IMR-90 (cell line): Measurements from ENCODE around the gene RASSF3. TPM values are rescaled to one million over a fixed set of nuclear protein-coding genes. Genes with fewer than 3 reads are reported as not detected.

ENCODE experiments used
- ATAC-seq: fragments of 200-7000 bp; cut with Tn5 transposase; 2 replicates; pipeline ENCODE4 v1.9.1; 2020; ENCODE audit warnings: low read depth, mild to moderate bottlenecking, moderate library complexity
- BruUV-seq: library from RNA; stranded (reverse); fragments of 400-500 nt; replicated peaks from 2 replicates; lab custom pipeline; 2021; lab: Mats Ljungman, UMichigan
- CTCF ChIA-PET: fragments of 300-600 bp; formaldehyde crosslinking; extraction: SDS; loops from one replicate; lab custom pipeline; 2021; ENCODE audit warnings: antibody characterized with exemption; lab: Yijun Ruan, JAX
- POLR2A ChIA-PET: fragments of 300-600 bp; sonication (Branson Sonifier 250); formaldehyde crosslinking; loops from one replicate; lab custom pipeline; 2022; ENCODE audit warnings: antibody characterized with exemption; ENCODE audit not compliant: unreplicated experiment; lab: Charles Lee
- DNase-seq: peaks from one replicate; pipeline ENCODE4 v3.0.0; 2013
- H2AFZ ChIP-seq: replicated peaks from 2 replicates; pipeline ENCODE3; 2013; ENCODE audit warnings: low read length, mild to moderate bottlenecking; ENCODE audit not compliant: poor library complexity
- H2AK5ac ChIP-seq: 2 replicates; pipeline ENCODE4 v1.6.1; 2013; ENCODE audit warnings: low read depth, low read length, inconsistent platforms
- H2AK9ac ChIP-seq: replicated peaks from 2 replicates; pipeline ENCODE3; 2013; ENCODE audit warnings: mild to moderate bottlenecking, low read depth, low read length, moderate library complexity; ENCODE audit not compliant: poor library complexity
- H2BK120ac ChIP-seq: 2 replicates; pipeline ENCODE4 v1.6.1; 2013; ENCODE audit warnings: low read depth, low read length, inconsistent platforms
- H2BK15ac ChIP-seq: 3 replicates; pipeline ENCODE4 v1.6.1; 2013; ENCODE audit warnings: low read depth, low read length, inconsistent platforms
- H2BK20ac ChIP-seq: 2 replicates; pipeline ENCODE4 v1.6.1; 2013; ENCODE audit warnings: low read depth, mild to moderate bottlenecking, inconsistent platforms, low read length, moderate library complexity
- H2BK5ac ChIP-seq: 2 replicates; pipeline ENCODE4 v1.6.1; 2013; ENCODE audit warnings: mild to moderate bottlenecking, low read depth, low read length, inconsistent platforms; ENCODE audit not compliant: poor library complexity, severe bottlenecking
- H3K14ac ChIP-seq: replicated peaks from 2 replicates; pipeline ENCODE4 v1.6.1; 2013; ENCODE audit warnings: low read depth, low read length, inconsistent platforms
- H3K18ac ChIP-seq: 2 replicates; pipeline ENCODE4 v1.6.1; 2013; ENCODE audit warnings: low read depth, low read length, control low read depth
- H3K23ac ChIP-seq: 2 replicates; pipeline ENCODE4 v1.6.1; 2013; ENCODE audit warnings: low read depth, low read length, inconsistent platforms
- H3K27ac ChIP-seq: 2 replicates; pipeline ENCODE4 v1.5.1; 2013; ENCODE audit warnings: mild to moderate bottlenecking, control low read depth, low read length; ENCODE audit not compliant: insufficient read depth
- H3K27me3 ChIP-seq: 2 replicates; pipeline ENCODE4 v1.6.1; 2013; ENCODE audit warnings: low read length; ENCODE audit not compliant: control insufficient read depth, insufficient read depth
- H3K36me3 ChIP-seq: 2 replicates; pipeline ENCODE4 v1.6.1; 2013; ENCODE audit warnings: low read length, mixed read lengths; ENCODE audit not compliant: control insufficient read depth, insufficient read depth
- H3K4ac ChIP-seq: 2 replicates; pipeline ENCODE4 v1.6.1; 2013; ENCODE audit warnings: low read depth, low read length, inconsistent platforms
- H3K4me1 ChIP-seq: 2 replicates; pipeline ENCODE4 v1.6.1; 2013; ENCODE audit warnings: low read length, mixed read lengths; ENCODE audit not compliant: control insufficient read depth, insufficient read depth
- H3K4me2 ChIP-seq: 2 replicates; pipeline ENCODE4 v1.6.1; 2013; ENCODE audit warnings: low read depth, mild to moderate bottlenecking, control low read depth, low read length, moderate library complexity
- H3K4me3 ChIP-seq: 2 replicates; pipeline ENCODE4 v1.5.1; 2013; ENCODE audit warnings: low read depth, mild to moderate bottlenecking, control low read depth, low read length, moderate library complexity; ENCODE audit not compliant: insufficient read depth
- H3K56ac ChIP-seq: 2 replicates; pipeline ENCODE4 v1.6.1; 2013; ENCODE audit warnings: low read length, inconsistent platforms; ENCODE audit not compliant: insufficient read depth; ENCODE audit errors: extremely low read depth
- H3K79me1 ChIP-seq, 2 experiments: 2 replicates each; pipeline ENCODE4 v1.6.1; 2013; ENCODE audit warnings: low read length in 2 of 2, inconsistent platforms in 1 of 2, low read depth in 1 of 2
- H3K9ac ChIP-seq: 2 replicates; pipeline ENCODE4 v1.6.1; 2013; ENCODE audit warnings: low read depth, low read length, control low read depth
- H3K9me1 ChIP-seq: 2 replicates; pipeline ENCODE4 v1.6.1; 2013; ENCODE audit warnings: low read length, inconsistent platforms; ENCODE audit not compliant: insufficient read depth
- H3K9me3 ChIP-seq: 2 replicates; pipeline ENCODE4 v1.6.1; 2013; ENCODE audit warnings: low read length; ENCODE audit not compliant: control insufficient read depth, insufficient read depth
- H4K20me1 ChIP-seq: 2 replicates; pipeline ENCODE4 v1.6.1; 2013; ENCODE audit warnings: low read length, inconsistent platforms; ENCODE audit not compliant: insufficient read depth
- H4K5ac ChIP-seq: 2 replicates; pipeline ENCODE4 v1.6.1; 2013; ENCODE audit warnings: mild to moderate bottlenecking, low read depth, low read length, control low read depth
- H4K8ac ChIP-seq, 2 experiments: 2 replicates each; pipeline ENCODE4 v1.6.1; 2013; ENCODE audit warnings: low read depth in 2 of 2, low read length in 2 of 2, control low read depth in 1 of 2, inconsistent platforms in 1 of 2
- H4K91ac ChIP-seq: 2 replicates; pipeline ENCODE4 v1.6.1; 2013; ENCODE audit warnings: low read depth, low read length, inconsistent platforms; ENCODE audit not compliant: insufficient read depth
- CHD1 ChIP-seq: IDR thresholded peaks from 2 replicates; pipeline ENCODE4 v1.6.1; 2012; ENCODE audit warnings: low read depth, low read length, improper control_type of control experiment
- CTCF ChIP-seq: conservative IDR thresholded peaks from 2 replicates; pipeline ENCODE4 v1.5.1; 2012; ENCODE audit warnings: mild to moderate bottlenecking, low read depth, low read length, improper control_type of control experiment
- FOS ChIP-seq: fragments of 150-350 bp; IDR thresholded peaks from 2 replicates; pipeline ENCODE4 v1.6.1; 2016; ENCODE audit warnings: low read depth, low read length
- MAFK ChIP-seq: IDR thresholded peaks from 2 replicates; pipeline ENCODE4 v1.6.1; 2012; ENCODE audit warnings: low read depth, low read length, improper control_type of control experiment
- MXI1 ChIP-seq: IDR thresholded peaks from 2 replicates; pipeline ENCODE4 v1.6.1; 2012; ENCODE audit warnings: low read depth, mild to moderate bottlenecking, low read length, moderate library complexity, borderline replicate concordance
- SMC3 ChIP-seq: fragments of 150-350 bp; IDR thresholded peaks from 2 replicates; pipeline ENCODE4 v1.6.1; 2016; ENCODE audit warnings: low read depth, mild to moderate bottlenecking, antibody characterized with exemption, low read length, moderate library complexity
- USF2 ChIP-seq: fragments of 150-350 bp; IDR thresholded peaks from 2 replicates; pipeline ENCODE4 v1.6.1; 2017; ENCODE audit warnings: mild to moderate bottlenecking, antibody characterized with exemption, low read length, low read depth
- WGBS, 2 experiments: methylation state at CpG; one replicate each; pipeline versions ENCODE4 v1.1.5 to v1.1.7; 2013; ENCODE audit warnings: missing lambda C conversion rate in 2 of 2; ENCODE audit not compliant: insufficient read length in 1 of 2; ENCODE audit errors: extremely low coverage in 2 of 2; 5-methylcytosine and 5-hydroxymethylcytosine counted together
- dilution Hi-C: fragments of 300-500 bp; cut with HindIII; formaldehyde crosslinking; loops from one replicate; pipeline ENCODE4 v1.14.3; 2018; ENCODE audit warnings: low sequenced_read_pairs; ENCODE audit not compliant: unreplicated experiment
- in situ Hi-C: fragments of 300-500 bp; cut with MboI; formaldehyde crosslinking; loops from 3 replicates; pipeline ENCODE4 v1.14.3; 2019; ENCODE audit warnings: low sequenced_read_pairs, inconsistent platforms, mixed read lengths
- intact Hi-C: fragments of 100-400 bp; cut with micrococcal nuclease; formaldehyde crosslinking; loops from 2 replicates; pipeline ENCODE4 v1.10.0; 2022
- polyA plus RNA-seq, 3 experiments: library from polyadenylated mRNA; depleted of rRNA; stranded (reverse); fragments of >200 nt; gene quantifications; 2 replicates each; pipeline ENCODE4 v1.2.3, GENCODE V29; 2012; ENCODE audit warnings: low replicate concordance in 1 of 3
- total RNA-seq: library from RNA; depleted of rRNA; stranded (reverse); fragments of >200 nt; gene quantifications from 2 replicates; pipeline ENCODE4 v1.2.3, GENCODE V29; 2012

The RASSF3 gene
- total and polyA plus RNA-seq, 2 of the 4 experiments (the other 2 are of a cell fraction), result 18.7 to 39.3 TPM

GRCh38 chr12:64714551-64714968 is 104.3 kb downstream of the RASSF3 start:
- ATAC-seq (no peak), DNase-seq (no peak)
- Histone ChIP-seq H4K8ac (no peak overlapping the region), H3K9me3 (no peaks in the 10 kb centered on the region), H3K9me1 (peaks cover 4% of the 10 kb centered on the region; the same call in 1 of the 2 replicates), H4K91ac (no peak overlapping the region), H3K27ac (no peak overlapping the region), H4K5ac (no peak overlapping the region), H3K56ac (no peak overlapping the region), H3K4me2 (no peak overlapping the region), H2AK5ac (no peak overlapping the region), H2AFZ (no peak overlapping the region), H3K9ac (no peak overlapping the region), H2BK15ac (no peak overlapping the region), H2AK9ac (no peak overlapping the region), H3K4me3 (no peak overlapping the region), H3K27me3 (no peaks in the 10 kb centered on the region), H3K18ac (no peak overlapping the region), H2BK120ac (no peak overlapping the region), H4K20me1 (no peaks in the 10 kb centered on the region; the same call in 1 of the 2 replicates), H2BK20ac (no peak overlapping the region), H3K14ac (no peak overlapping the region), H2BK5ac (no peak overlapping the region), H3K23ac (no peak overlapping the region), H3K4me1 (no peaks in the 10 kb centered on the region), H3K36me3 (peaks cover 28% of the 10 kb centered on the region), H3K4ac (no peak overlapping the region), H3K79me1 (no peaks in the 10 kb centered on the region)
- in situ Hi-C loops (no loop called here), dilution Hi-C loops (no loop called here), intact Hi-C loops (no loop called here)
- BruUV-seq, result no TSS peak
- ChIA-PET CTCF (no interaction called here), POLR2A (no interaction called here)
- no CpG with 5 or more reads among the region's 5 CpGs for WGBS, 2 experiments
- TF ChIP-seq CHD1, result no peak
- TF ChIP-seq USF2, result no peak
- no peak for TF ChIP-seq FOS
- no peak for TF ChIP-seq MAFK
- TF ChIP-seq SMC3, result no peak
- no peak for TF ChIP-seq MXI1
- TF ChIP-seq CTCF, result no peak
